A549 (cell line): ENCODE data around the gene MUC5B.

Experiments used
- CEBPB ChIP-seq, 2 experiments: fragments of >200 bp in 1 of 2; sonication (Bioruptor Twin) in 1 of 2; formaldehyde crosslinking in 1 of 2; IDR thresholded peaks; 2 replicates each; pipeline ENCODE4 v1.6.1; 2012 to 2016
- CHD2 ChIP-seq: fragments of 150-350 bp; IDR thresholded peaks from 2 replicates; pipeline ENCODE4 v1.6.1; 2014; ENCODE audit warnings: low read length; ENCODE audit not compliant: partially characterized antibody
- CHD4 ChIP-seq: fragments of 200-600 bp; sonication (generic); IDR thresholded peaks from 2 replicates; pipeline ENCODE4 v1.6.1; 2016; ENCODE audit warnings: antibody characterized with exemption, mild to moderate bottlenecking, borderline replicate concordance
- EP300 ChIP-seq, 2 experiments: fragments of >200 bp; sonication (Bioruptor Twin); formaldehyde crosslinking; IDR thresholded peaks; 2 replicates in 1 of 2; 3 replicates in 1 of 2; pipeline ENCODE4 v1.6.1; 2016 to 2017
- FOSL2 ChIP-seq, 2 experiments: fragments of 450-650 bp in 1 of 2; fragments of >200 bp in 1 of 2; sonication (Bioruptor Twin) in 1 of 2; formaldehyde crosslinking; IDR thresholded peaks; 2 replicates each; pipeline versions ENCODE4 v1.5.0 to v1.6.1; 2016 to 2020; ENCODE audit warnings: mild to moderate bottlenecking in 1 of 2, moderate library complexity in 1 of 2
- JUN ChIP-seq, 2 experiments: fragments of >200 bp; sonication (Bioruptor Twin); formaldehyde crosslinking; IDR thresholded peaks; 2 replicates in 1 of 2; 3 replicates in 1 of 2; pipeline ENCODE4 v1.6.1; 2016 to 2017
- POLR2A ChIP-seq: IDR thresholded peaks from 2 replicates; pipeline ENCODE4 v1.6.1; 2012; ENCODE audit warnings: mild to moderate bottlenecking, low read length
- RFX5 ChIP-seq: fragments of 450-650 bp; IDR thresholded peaks from 2 replicates; pipeline ENCODE4 v1.7.1; 2014; ENCODE audit warnings: antibody characterized with exemption, mild to moderate bottlenecking, moderate library complexity
- RNF2 ChIP-seq: fragments of 200-600 bp; sonication (generic); IDR thresholded peaks from 2 replicates; pipeline ENCODE4 v1.6.1; 2016; ENCODE audit warnings: low read depth, mild to moderate bottlenecking, antibody characterized with exemption, moderate library complexity, borderline replicate concordance
- SMC3 ChIP-seq: fragments of >200 bp; sonication (Bioruptor Twin); formaldehyde crosslinking; IDR thresholded peaks from 3 replicates; pipeline ENCODE4 v1.6.1; 2018; ENCODE audit warnings: inconsistent platforms
- TF ChIP-seq, protein P1 (sequence below): fragments of 250-450 bp; sonication (Bioruptor Pico); IDR thresholded peaks from 2 replicates; pipeline ENCODE4 v1.5.0; 2021; ENCODE audit warnings: mild to moderate bottlenecking, moderate library complexity, borderline replicate concordance
- TF ChIP-seq, protein P2 (sequence below): fragments of >200 bp; sonication (Bioruptor Twin); formaldehyde crosslinking; IDR thresholded peaks from 3 replicates; pipeline ENCODE4 v1.5.1; 2016
- TF ChIP-seq, protein P3 (sequence below): IDR thresholded peaks from 2 replicates; pipeline ENCODE4 v1.6.1; 2012

DNA sequence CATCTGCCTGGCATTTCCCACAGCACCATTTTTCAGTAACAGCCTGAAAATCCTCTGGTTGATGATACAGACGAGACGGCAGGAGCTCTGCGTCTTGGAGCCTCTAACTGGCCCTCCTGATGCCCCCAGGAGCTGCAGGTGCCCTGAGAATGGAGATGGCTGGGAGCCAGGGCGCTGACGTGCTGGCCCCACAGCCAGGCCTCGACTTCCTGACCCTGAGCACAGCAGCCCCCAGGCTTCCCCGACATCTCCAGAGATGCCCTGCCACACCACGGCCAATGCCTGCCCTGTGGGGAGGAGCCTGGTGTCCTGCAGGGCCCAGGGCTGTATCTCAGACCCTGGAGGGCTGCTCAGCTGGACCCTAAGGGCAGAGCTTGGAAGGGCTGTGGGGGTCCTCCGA is 65.1 kb downstream of the MUC5B start:
- TF ChIP-seq, protein P1, sequence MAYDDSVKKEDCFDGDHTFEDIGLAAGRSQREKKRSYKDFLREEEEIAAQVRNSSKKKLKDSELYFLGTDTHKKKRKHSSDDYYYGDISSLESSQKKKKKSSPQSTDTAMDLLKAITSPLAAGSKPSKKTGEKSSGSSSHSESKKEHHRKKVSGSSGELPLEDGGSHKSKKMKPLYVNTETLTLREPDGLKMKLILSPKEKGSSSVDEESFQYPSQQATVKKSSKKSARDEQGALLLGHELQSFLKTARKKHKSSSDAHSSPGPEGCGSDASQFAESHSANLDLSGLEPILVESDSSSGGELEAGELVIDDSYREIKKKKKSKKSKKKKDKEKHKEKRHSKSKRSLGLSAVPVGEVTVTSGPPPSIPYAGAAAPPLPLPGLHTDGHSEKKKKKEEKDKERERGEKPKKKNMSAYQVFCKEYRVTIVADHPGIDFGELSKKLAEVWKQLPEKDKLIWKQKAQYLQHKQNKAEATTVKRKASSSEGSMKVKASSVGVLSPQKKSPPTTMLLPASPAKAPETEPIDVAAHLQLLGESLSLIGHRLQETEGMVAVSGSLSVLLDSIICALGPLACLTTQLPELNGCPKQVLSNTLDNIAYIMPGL: no peak
- no peak for TF ChIP-seq POLR2A
- TF ChIP-seq, protein P2, sequence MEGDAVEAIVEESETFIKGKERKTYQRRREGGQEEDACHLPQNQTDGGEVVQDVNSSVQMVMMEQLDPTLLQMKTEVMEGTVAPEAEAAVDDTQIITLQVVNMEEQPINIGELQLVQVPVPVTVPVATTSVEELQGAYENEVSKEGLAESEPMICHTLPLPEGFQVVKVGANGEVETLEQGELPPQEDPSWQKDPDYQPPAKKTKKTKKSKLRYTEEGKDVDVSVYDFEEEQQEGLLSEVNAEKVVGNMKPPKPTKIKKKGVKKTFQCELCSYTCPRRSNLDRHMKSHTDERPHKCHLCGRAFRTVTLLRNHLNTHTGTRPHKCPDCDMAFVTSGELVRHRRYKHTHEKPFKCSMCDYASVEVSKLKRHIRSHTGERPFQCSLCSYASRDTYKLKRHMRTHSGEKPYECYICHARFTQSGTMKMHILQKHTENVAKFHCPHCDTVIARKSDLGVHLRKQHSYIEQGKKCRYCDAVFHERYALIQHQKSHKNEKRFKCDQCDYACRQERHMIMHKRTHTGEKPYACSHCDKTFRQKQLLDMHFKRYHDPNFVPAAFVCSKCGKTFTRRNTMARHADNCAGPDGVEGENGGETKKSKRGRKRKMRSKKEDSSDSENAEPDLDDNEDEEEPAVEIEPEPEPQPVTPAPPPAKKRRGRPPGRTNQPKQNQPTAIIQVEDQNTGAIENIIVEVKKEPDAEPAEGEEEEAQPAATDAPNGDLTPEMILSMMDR: no peak
- TF ChIP-seq, protein P3, sequence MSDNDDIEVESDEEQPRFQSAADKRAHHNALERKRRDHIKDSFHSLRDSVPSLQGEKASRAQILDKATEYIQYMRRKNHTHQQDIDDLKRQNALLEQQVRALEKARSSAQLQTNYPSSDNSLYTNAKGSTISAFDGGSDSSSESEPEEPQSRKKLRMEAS: no peak
- TF ChIP-seq CHD4: no peak
- TF ChIP-seq RFX5: no peak
- TF ChIP-seq EP300 (IDR thresholded peaks at IDR 0.05): no peak
- no peak for TF ChIP-seq SMC3
- TF ChIP-seq RNF2: no peak
- TF ChIP-seq CEBPB (IDR thresholded peaks at IDR 0.05): no peak
- TF ChIP-seq CHD2: no peak
- no peak for TF ChIP-seq FOSL2 (IDR thresholded peaks at IDR 0.05)
- TF ChIP-seq FOSL2 (CRISPR knock-in tag; IDR thresholded peaks at IDR 0.05): no peak
- TF ChIP-seq JUN (IDR thresholded peaks at IDR 0.05): no peak
